ENCODE data around the gene ROR2. TPM values are rescaled to one million over a fixed set of nuclear protein-coding genes. Genes with fewer than 3 reads are reported as not detected.

ROR2 gene
- polyA plus RNA-seq, 1 experiment, result 9.7 TPM

GRCh38 chr9:91811024-91811909 lies 138.8 kb downstream of the ROR2 start:
- Histone ChIP-seq H3K9me3 (ENCODE audit: control insufficient read depth, insufficient read depth, low read length) (no peaks in the 10 kb centered on the region; the same call in 1 of the 2 replicates), H3K4me3 (ENCODE audit: low read depth, low read length) (no peak overlapping the region), H3K27me3 (ENCODE audit: control insufficient read depth, insufficient read depth, low read length) (peaks cover 2% of the 10 kb centered on the region), H3K27ac (ENCODE audit: low read depth, low read length) (no peak overlapping the region)
- POLR2A ChIA-PET, result no interaction called here
- DNase-seq (ENCODE audit: low read depth, low spot score), result no peak
- CTCF ChIA-PET, result interaction anchor here (0.6 kb wide), 2 partner anchors 34 to 139 kb away, joined by 3 to 4 read pairs; no protein-coding TSS in a partner anchor
- no peak for TF ChIP-seq CTCF (IDR thresholded peaks at IDR 0.05; ENCODE audit: low read depth, low read length)

- POLR2A ChIA-PET, result no interaction called here
Measured at GRCh38 chr9:91810286-91810905, 139.6 kb downstream of the ROR2 start.

GRCh38 chr9:91809581-91810285 lies 140.3 kb downstream of the ROR2 start:
- no peak overlapping the region for H3K4me3 ChIP-seq (ENCODE audit: low read depth, low read length)
- peaks cover 2% of the 10 kb centered on the region for H3K27me3 ChIP-seq (ENCODE audit: control insufficient read depth, insufficient read depth, low read length)
- ChIA-PET POLR2A (interaction anchor here (1.0 kb wide), 2 partner anchors 19 to 338 kb away, joined by 3 to 5 read pairs; no protein-coding TSS in a partner anchor), CTCF (interaction anchor here (0.5 kb wide), 1 partner anchor 846 kb away, joined by 3 read pairs; no protein-coding TSS in a partner anchor)
- DNase-seq (ENCODE audit: low read depth, low spot score), result no peak
- TF ChIP-seq CTCF (IDR thresholded peaks at IDR 0.05; ENCODE audit: low read depth, low read length), result no peak
- H3K9me3 ChIP-seq (ENCODE audit: control insufficient read depth, insufficient read depth, low read length), result no peaks in the 10 kb centered on the region; the same call in 1 of the 2 replicates
- peak overlapping the region; percentile 31 for H3K27ac ChIP-seq (ENCODE audit: low read depth, low read length)

More at GRCh38 chr9:91810286-91810905, 139.6 kb downstream of the ROR2 start:
- no peak for DNase-seq (ENCODE audit: low read depth, low spot score)
- CTCF ChIA-PET, result no interaction called here
- no peak for TF ChIP-seq CTCF (IDR thresholded peaks at IDR 0.05; ENCODE audit: low read depth, low read length)
- no peaks in the 10 kb centered on the region; the same call in 1 of the 2 replicates for H3K9me3 ChIP-seq (ENCODE audit: control insufficient read depth, insufficient read depth, low read length)
- H3K4me3 ChIP-seq (ENCODE audit: low read depth, low read length), result no peak overlapping the region
- H3K27ac ChIP-seq (ENCODE audit: low read depth, low read length), result no peak overlapping the region
- peaks cover 2% of the 10 kb centered on the region for H3K27me3 ChIP-seq (ENCODE audit: control insufficient read depth, insufficient read depth, low read length)

GRCh38 chr9:91807643-91808246 lies 142.3 kb downstream of the ROR2 start:
- CTCF ChIA-PET, result interaction anchor here (0.6 kb wide), 1 partner anchor 147 kb away, joined by 3 read pairs; no protein-coding TSS in a partner anchor
- POLR2A ChIA-PET, result no interaction called here
- Histone ChIP-seq H3K9me3 (ENCODE audit: control insufficient read depth, insufficient read depth, low read length) (no peaks in the 10 kb centered on the region; the same call in 1 of the 2 replicates), H3K27me3 (ENCODE audit: control insufficient read depth, insufficient read depth, low read length) (peaks cover 2% of the 10 kb centered on the region), H3K4me3 (ENCODE audit: low read depth, low read length) (no peak overlapping the region), H3K27ac (ENCODE audit: low read depth, low read length) (no peak overlapping the region)
- DNase-seq (ENCODE audit: low read depth, low spot score), result no peak
- no peak for TF ChIP-seq CTCF (IDR thresholded peaks at IDR 0.05; ENCODE audit: low read depth, low read length)

Measured in AG04450 (cell line).